ENCODE measurements around the gene FGFR3.

- TF ChIP-seq REST (IDR thresholded peaks at IDR 0.05; ENCODE audit: insufficient read depth in 1 of 2, low read depth in 2 of 2, low read length in 2 of 2) (no peak), POLR2AphosphoS5 (IDR thresholded peaks at IDR 0.05; ENCODE audit: low read depth, low read length) (no peak)
Measured at GRCh38 chr4:1807332-1807777, 14.3 kb downstream of the FGFR3 start.

All from PFSK-1 (cell line).